Dermis lymphatic vessel endothelial cell (primary cell): Measurements from ENCODE around the gene CAMSAP3. TPM values are rescaled to one million over a fixed set of nuclear protein-coding genes. Genes with fewer than 3 reads are reported as not detected.

Experiments used
- total RNA-seq: library from RNA; depleted of rRNA; stranded (reverse); fragments of >200 nt; gene quantifications from 2 replicates; pipeline ENCODE4 v1.2.1, GENCODE V29; 2014

CAMSAP3 gene, protein sequence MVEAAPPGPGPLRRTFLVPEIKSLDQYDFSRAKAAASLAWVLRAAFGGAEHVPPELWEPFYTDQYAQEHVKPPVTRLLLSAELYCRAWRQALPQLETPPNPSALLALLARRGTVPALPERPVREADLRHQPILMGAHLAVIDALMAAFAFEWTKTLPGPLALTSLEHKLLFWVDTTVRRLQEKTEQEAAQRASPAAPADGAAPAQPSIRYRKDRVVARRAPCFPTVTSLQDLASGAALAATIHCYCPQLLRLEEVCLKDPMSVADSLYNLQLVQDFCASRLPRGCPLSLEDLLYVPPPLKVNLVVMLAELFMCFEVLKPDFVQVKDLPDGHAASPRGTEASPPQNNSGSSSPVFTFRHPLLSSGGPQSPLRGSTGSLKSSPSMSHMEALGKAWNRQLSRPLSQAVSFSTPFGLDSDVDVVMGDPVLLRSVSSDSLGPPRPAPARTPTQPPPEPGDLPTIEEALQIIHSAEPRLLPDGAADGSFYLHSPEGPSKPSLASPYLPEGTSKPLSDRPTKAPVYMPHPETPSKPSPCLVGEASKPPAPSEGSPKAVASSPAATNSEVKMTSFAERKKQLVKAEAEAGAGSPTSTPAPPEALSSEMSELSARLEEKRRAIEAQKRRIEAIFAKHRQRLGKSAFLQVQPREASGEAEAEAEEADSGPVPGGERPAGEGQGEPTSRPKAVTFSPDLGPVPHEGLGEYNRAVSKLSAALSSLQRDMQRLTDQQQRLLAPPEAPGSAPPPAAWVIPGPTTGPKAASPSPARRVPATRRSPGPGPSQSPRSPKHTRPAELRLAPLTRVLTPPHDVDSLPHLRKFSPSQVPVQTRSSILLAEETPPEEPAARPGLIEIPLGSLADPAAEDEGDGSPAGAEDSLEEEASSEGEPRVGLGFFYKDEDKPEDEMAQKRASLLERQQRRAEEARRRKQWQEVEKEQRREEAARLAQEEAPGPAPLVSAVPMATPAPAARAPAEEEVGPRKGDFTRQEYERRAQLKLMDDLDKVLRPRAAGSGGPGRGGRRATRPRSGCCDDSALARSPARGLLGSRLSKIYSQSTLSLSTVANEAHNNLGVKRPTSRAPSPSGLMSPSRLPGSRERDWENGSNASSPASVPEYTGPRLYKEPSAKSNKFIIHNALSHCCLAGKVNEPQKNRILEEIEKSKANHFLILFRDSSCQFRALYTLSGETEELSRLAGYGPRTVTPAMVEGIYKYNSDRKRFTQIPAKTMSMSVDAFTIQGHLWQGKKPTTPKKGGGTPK
- 0.11 TPM in 1 of 2 replicates, not detected in the other for total RNA-seq

DNA sequence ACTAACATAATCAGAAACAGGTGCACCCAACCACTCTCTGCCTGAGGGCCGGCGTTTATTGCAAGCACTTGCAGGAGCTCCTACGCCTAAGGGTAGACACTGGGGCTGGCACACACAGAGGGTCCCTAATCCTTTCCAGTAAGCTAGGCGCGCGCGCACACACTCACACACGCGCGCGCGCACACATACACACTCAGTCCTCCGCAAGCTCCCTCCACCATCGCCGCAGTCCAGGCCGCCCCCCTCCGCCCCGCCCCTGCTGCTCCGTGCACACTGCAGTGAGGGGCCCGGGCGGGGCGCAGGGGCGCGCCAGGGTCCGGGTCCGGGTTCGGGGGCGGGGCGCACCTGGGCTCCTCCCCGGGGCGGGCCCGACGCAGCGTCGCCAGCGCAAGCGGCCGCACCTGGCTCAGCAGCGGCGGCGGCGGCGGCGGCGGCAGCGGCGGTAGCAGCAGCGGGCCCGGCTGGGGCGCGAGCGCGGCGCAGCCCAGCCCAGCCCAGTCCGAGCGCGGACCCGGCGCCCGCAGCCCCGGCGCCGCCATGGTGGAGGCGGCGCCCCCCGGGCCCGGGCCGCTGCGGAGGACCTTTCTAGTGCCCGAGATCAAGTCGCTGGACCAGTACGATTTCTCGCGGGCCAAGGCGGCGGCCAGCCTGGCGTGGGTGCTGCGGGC, at the start of gene CAMSAP3:
CAMSAP3 (plus strand) TSS at position 398 of the 668 bp plus-strand sequence; CDS start at position 538, 140 bp downstream.

DNA sequence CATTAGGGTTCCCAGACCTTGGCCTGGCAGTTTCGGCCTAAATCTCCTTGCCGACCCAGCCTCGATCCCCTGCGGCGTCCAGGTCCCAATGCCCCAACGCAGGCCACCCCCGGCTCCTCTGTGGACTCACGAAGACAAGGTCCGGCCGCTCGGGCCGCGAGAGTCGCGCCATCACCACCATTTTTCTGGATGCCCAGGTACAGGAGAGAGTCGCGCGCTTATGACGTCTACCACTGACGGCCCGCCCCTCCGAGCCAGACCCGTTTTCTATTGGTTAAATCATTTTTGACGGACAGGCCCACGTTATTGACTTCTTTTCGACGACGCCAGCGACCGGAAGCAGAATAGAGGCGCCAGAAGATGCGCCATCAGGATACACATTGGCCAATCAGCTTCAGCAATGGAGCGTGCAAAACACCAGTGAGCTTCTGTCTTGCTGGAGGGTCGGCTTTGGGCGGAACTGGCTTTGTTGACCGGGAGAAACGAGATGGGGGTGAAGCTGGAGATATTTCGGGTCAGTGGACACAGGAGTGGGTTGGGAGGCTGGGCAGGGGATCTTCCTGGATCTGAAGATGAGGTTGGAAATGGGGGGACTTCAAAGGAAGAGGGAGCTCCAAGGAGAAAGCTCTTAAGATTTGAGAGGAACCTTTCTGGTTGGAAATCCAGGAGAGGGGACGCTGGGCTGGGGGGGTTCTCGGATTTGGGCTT, 33.8 kb downstream of the CAMSAP3 start, which contains the start of the genes PET100 and XAB2:
PET100 (plus strand) TSS at position 447 of the 708 bp plus-strand sequence; CDS start at position 488, 41 bp downstream.
XAB2 (minus strand) TSS at position 199 of the 708 bp plus-strand sequence; CDS start at position 181, 18 bp downstream.

DNA sequence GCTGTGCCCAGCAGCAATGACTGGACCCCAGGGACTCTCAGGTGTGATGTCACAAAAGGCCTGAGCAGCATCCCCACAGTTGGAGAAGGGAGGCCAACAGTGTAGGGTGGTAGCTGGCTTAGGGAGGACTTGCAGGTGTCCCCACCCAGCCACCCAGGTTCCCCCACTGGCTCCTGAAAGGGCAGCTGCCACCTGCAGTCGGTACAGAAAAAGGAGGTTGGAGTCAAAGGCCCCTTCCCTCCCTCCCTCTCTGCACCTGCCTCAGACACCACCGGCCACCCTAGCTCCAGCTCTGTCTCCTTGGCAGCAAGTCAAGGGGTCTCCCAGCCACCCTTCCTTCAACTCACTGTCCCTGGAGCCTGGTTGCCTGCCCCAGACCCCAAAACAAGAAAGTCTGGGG, 38.0 kb downstream of the CAMSAP3 start, which contains the start of gene PCP2:
PCP2 (minus strand) TSS at position 22 of the 400 bp plus-strand sequence. CDS start 262 bp downstream, outside the sequence.

GRCh38 chr19:7636691-7637373, 41.2 kb downstream of the CAMSAP3 start, which contains the start of gene STXBP2:
TSS of gene STXBP2 (plus strand) at chr19:7637110. CDS start at chr19:7637150, 40 bp downstream.

Other genes with a start within 250 kb of the CAMSAP3 start
- gene ARHGEF18, start 246.9 kb upstream of the CAMSAP3 start, total RNA-seq: 16.4 and 21.1 TPM in 2 replicates
- 1.5 TPM in 2 replicates for gene PEX11G, start 106.8 kb upstream of the CAMSAP3 start, total RNA-seq
- gene ZNF358, start 79.8 kb upstream of the CAMSAP3 start, total RNA-seq: 10.9 and 11.2 TPM in 2 replicates
- gene MCOLN1, start 73.2 kb upstream of the CAMSAP3 start, total RNA-seq: 3.4 and 4.9 TPM in 2 replicates
- 56.2 and 65.2 TPM in 2 replicates for gene PNPLA6, start 60.1 kb upstream of the CAMSAP3 start, total RNA-seq
- 19.0 and 22.6 TPM in 2 replicates for gene XAB2, start 33.7 kb downstream of the CAMSAP3 start, total RNA-seq
- 34.4 and 36.3 TPM in 2 replicates for gene PET100, start 33.9 kb downstream of the CAMSAP3 start, total RNA-seq
- not detected in 2 replicates for gene PCP2, start 37.9 kb downstream of the CAMSAP3 start, total RNA-seq
- gene STXBP2, start 41.2 kb downstream of the CAMSAP3 start, total RNA-seq: 19.8 and 28.3 TPM in 2 replicates
- gene RETN, start 73.2 kb downstream of the CAMSAP3 start, total RNA-seq: not detected in 2 replicates
- gene MCEMP1, start 81.2 kb downstream of the CAMSAP3 start, total RNA-seq: not detected in 2 replicates
- gene TRAPPC5, start 85.0 kb downstream of the CAMSAP3 start, total RNA-seq: 111 and 133 TPM in 2 replicates
- gene FCER2, start 106.3 kb downstream of the CAMSAP3 start, total RNA-seq: not detected in 2 replicates
- under 0.01 and 0.76 TPM in 2 replicates for gene CLEC4G, start 136.2 kb downstream of the CAMSAP3 start, total RNA-seq
- 0.11 and 0.26 TPM in 2 replicates for gene CD209, start 151.7 kb downstream of the CAMSAP3 start, total RNA-seq
- gene CLEC4M, start 167.4 kb downstream of the CAMSAP3 start, total RNA-seq: 146 and 160 TPM in 2 replicates
- 6.8 and 7.3 TPM in 2 replicates for gene EVI5L, start 234.4 kb downstream of the CAMSAP3 start, total RNA-seq